Skeletal muscle tissue (tissue), 4 donors: ENCODE data around the gene SNX10. TPM values are rescaled to one million over a fixed set of nuclear protein-coding genes. Genes with fewer than 3 reads are reported as not detected.

ENCODE experiments used
- H3K27ac ChIP-seq: one replicate; pipeline ENCODE4 v1.7.0; 2013; ENCODE audit warnings: mild to moderate bottlenecking, low read depth, low read length, inconsistent platforms
- H3K27me3 ChIP-seq, 3 donors: one replicate each; pipeline ENCODE4 v1.7.0; 2013; ENCODE audit warnings: low read length in 3 of 3; ENCODE audit not compliant: control insufficient read depth in 3 of 3, insufficient read depth in 3 of 3
- H3K36me3 ChIP-seq, 3 donors: one replicate each; pipeline ENCODE4 v1.7.0; 2013; ENCODE audit warnings: low read length in 3 of 3; ENCODE audit not compliant: control insufficient read depth in 3 of 3, insufficient read depth in 3 of 3
- H3K4me1 ChIP-seq, 3 donors: one replicate each; pipeline ENCODE4 v1.7.0; 2013; ENCODE audit warnings: low read length in 3 of 3, mild to moderate bottlenecking in 3 of 3; ENCODE audit not compliant: control insufficient read depth in 3 of 3, insufficient read depth in 3 of 3
- H3K4me3 ChIP-seq, 3 donors: one replicate each; pipeline ENCODE4 v1.7.0; 2013; ENCODE audit warnings: low read length in 3 of 3
- H3K9ac ChIP-seq, 3 donors: one replicate each; pipeline ENCODE4 v1.7.0; 2013; ENCODE audit warnings: low read length in 3 of 3, mild to moderate bottlenecking in 3 of 3, moderate library complexity in 2 of 3, low read depth in 1 of 3
- H3K9me3 ChIP-seq, 3 donors: one replicate each; pipeline ENCODE4 v1.7.0; 2013; ENCODE audit warnings: low read length in 3 of 3; ENCODE audit not compliant: control insufficient read depth in 3 of 3
- total RNA-seq: library from RNA; depleted of rRNA; stranded (reverse); fragments of >200 nt; gene quantifications from one replicate; pipeline ENCODE4 v1.2.3, GENCODE V29; 2014
- donor health status: Osteomylitis.

SNX10 gene
- total RNA-seq, 1 donor from 2014 or later: 2.6 TPM

DNA sequence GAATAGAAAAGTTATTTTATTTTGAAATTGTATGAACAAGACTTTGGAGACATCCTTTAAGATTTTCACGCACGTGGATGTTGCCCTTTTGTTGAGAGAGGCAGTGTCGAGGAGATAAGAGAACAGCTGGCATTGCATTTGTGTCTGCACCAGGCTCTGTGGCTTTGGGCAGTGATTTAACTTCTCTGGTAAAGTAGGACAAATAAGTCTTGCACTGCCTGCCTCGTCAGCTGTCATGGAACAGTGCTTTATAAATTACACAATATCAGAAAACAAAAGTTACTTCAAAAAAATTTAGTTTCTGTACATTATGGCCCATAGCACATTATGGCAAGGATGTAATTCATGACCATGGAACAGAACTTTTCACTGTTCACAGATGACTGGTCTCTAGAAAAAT, 20.1 kb downstream of the SNX10 start:
- Histone ChIP-seq H3K27ac (no peak overlapping the region), H3K4me3 (no peak overlapping the region), H3K9ac (no peak overlapping the region), H3K4me1 (no peaks in the 10 kb centered on the region), H3K9me3 (no peaks in the 10 kb centered on the region), H3K27me3 (no peaks in the 10 kb centered on the region), H3K36me3 (no peaks in the 10 kb centered on the region)

DNA sequence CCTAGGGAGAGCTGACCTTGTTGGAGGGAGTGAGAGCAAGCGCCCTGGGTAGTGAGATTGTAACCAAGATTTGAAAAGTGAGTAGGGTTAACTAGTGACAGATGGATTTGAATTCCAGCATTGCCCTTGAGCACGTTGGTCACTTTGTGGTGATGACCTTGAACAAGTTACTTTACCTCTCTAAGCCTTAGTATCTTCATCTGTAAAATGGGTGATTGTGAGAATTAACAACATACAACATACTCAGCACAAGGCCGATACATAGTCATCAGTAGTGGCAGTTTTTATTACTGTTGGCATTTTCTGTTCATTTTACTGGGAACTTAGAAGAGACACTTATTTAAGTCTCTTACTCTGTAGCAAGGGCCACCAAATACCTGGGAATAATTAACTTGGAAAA, 25.5 kb downstream of the SNX10 start:
- Histone ChIP-seq H3K27ac (no peak overlapping the region), H3K4me1 (no peaks in the 10 kb centered on the region), H3K9ac (no peak overlapping the region), H3K4me3 (no peak overlapping the region), H3K9me3 (no peaks in the 10 kb centered on the region), H3K27me3 (no peaks in the 10 kb centered on the region), H3K36me3 (no peaks in the 10 kb centered on the region)

DNA sequence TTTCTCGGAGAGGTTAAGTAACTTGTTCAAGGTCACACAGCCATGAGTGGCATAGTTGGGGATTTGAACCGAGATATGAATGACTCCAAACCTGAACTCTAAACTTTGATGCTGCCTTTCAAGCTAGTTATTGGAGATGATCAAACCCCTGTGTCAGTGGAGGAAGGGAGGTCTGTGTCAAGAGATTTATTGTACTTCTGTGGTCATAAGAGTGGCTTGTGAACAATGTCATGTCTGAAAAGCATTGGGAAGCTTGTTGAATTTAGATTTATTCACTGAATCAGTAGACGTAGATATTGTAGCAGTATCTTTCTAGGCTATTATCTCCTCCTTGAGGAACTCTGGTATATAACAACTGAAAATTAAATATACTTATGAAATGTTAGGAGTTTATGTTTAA, 27.3 kb downstream of the SNX10 start:
- Histone ChIP-seq H3K27ac (no peak overlapping the region), H3K36me3 (no peaks in the 10 kb centered on the region)

DNA sequence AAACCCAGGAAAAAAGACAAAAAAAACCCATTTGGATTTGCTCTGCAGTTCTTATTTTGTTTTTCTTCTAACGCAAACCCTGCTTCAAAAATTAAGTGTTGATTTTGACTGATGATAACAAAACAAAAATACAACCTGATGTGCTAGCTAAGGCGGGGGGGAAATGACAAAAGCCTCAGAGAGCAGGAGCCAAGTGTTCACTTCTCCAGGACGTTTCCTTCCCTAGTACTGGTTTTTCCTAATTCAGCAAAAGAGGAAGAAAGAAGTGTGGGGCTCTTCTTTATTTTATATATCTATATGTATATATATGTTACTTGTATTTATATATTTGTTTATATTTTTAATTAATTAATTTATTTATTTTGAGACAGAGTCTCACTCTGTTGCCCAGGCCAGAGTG, 28.0 kb downstream of the SNX10 start:
- Histone ChIP-seq H3K36me3 (no peaks in the 10 kb centered on the region), H3K27me3 (no peaks in the 10 kb centered on the region), H3K27ac (no peak overlapping the region), H3K9ac (no peak overlapping the region), H3K9me3 (no peaks in the 10 kb centered on the region), H3K4me1 (no peaks in the 10 kb centered on the region), H3K4me3 (no peak overlapping the region)

More for the DNA sequence above, 27.3 kb downstream of the SNX10 start:
- Histone ChIP-seq H3K27me3 (no peaks in the 10 kb centered on the region), H3K9me3 (no peaks in the 10 kb centered on the region), H3K4me3 (no peak overlapping the region), H3K9ac (no peak overlapping the region), H3K4me1 (no peaks in the 10 kb centered on the region)

DNA sequence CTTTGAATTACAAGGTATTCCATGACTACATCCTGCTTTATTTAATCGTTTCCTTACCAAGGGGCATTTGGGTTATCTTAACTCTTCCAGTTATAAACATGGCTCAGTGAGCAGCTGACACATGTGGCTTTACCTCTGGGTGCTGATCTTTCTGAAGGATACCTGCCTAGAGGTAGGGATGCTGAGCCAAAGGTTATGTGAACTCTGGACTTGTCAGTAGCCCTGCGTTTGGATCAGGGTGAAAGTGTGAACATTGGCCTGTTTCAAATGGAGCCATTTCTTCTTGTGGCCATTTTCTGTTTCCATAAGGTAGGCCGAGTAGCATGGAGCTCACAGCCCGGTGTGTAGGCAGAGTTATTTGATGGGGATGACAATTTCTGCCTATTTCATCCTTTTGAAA, 29.2 kb downstream of the SNX10 start:
- no peak overlapping the region for H3K9ac ChIP-seq
- no peaks in the 10 kb centered on the region for H3K4me1 ChIP-seq
- H3K9me3 ChIP-seq: no peaks in the 10 kb centered on the region
- H3K4me3 ChIP-seq: no peak overlapping the region
- H3K27ac ChIP-seq: no peak overlapping the region
- no peaks in the 10 kb centered on the region for H3K36me3 ChIP-seq
- no peaks in the 10 kb centered on the region for H3K27me3 ChIP-seq

DNA sequence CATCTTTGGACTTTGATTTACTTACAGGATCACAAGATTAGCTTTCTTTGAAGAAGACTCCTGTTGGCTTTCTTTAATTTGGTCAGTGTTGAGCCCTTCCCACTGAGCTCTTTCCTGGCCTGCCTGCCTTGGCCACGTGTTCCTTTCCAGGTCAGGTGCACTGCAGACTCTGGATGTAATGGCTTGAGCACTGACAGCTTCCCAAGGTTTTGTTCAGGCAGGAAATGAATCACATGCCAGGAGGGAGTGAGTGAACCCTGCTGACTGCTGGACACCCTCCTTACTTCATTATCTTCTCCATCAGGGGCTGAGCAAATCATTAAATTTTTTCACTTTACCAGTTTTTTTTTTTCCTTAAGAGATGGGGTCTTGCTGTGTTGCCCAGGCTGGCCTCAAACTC, 29.8 kb downstream of the SNX10 start:
- H3K27me3 ChIP-seq: no peaks in the 10 kb centered on the region
- no peaks in the 10 kb centered on the region for H3K9me3 ChIP-seq
- no peaks in the 10 kb centered on the region for H3K4me1 ChIP-seq
- no peak overlapping the region for H3K9ac ChIP-seq
- no peak overlapping the region for H3K4me3 ChIP-seq
- H3K27ac ChIP-seq: no peak overlapping the region
- no peaks in the 10 kb centered on the region for H3K36me3 ChIP-seq

DNA sequence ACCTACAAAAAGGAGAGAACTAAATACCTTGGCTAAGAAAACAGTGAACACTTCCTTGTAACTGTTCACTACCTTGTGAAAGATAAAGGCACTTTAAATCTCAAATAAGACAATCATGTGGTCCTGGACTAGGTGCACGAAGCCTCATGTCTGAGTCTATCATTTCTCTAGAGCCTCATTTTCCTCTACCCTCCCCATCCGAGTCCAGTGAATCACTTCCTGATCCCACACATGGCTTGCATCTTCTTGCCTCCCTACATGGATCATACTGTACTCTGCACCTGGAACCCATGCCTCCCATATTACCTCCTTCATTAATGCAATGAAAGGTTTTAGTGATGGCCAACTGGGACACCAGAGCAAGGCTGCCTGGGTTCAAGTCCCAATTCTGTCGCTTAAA, 34.5 kb downstream of the SNX10 start:
- no peaks in the 10 kb centered on the region for H3K9me3 ChIP-seq
- H3K4me3 ChIP-seq: no peak overlapping the region
- H3K9ac ChIP-seq: no peak overlapping the region
- no peaks in the 10 kb centered on the region for H3K4me1 ChIP-seq
- H3K36me3 ChIP-seq: no peaks in the 10 kb centered on the region
- no peaks in the 10 kb centered on the region for H3K27me3 ChIP-seq
- no peak overlapping the region for H3K27ac ChIP-seq

DNA sequence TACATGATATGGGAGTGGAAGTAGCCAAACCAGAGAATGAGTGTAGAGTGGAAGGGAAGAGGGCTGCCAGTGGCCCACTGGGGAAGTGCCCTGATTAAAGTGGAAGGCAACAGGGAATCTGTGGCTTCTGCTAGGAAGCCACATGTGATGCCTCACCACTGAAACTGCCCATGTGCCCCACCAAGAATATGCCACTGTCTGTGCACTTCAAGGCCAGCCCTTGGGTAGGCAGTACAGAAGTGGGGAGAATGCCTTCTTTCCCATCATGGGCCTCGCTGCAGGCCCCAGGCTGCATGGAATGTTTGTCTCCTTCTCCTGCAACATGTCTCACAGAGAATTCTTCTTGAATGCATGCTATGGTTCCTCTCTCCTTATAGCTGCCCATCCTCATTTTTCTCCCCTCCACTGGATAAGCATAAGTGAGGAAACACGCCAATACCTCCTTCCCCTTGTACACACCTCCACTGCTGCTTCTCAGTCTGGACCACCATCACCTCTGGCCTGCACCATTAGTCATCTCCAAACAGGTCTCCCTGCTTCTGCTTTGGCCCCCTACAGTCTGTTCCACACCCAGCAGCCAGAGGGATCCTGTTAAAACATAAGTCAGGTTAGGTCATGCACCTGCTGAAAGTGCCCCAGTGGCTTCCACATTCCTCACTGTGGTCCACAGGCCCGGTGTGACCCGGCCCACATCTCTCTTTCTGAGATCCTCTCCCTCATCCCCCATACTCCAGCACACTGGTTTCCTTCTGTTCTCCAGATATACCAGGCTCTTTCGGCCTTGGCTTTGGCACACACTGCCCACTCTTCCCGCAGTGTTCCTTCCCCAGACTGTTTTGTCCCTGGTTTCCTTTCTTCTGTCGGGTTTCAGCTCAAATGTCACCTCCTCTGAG, 37.1 kb downstream of the SNX10 start:
- Histone ChIP-seq H3K9me3 (no peaks in the 10 kb centered on the region), H3K27ac (no peak overlapping the region), H3K27me3 (no peaks in the 10 kb centered on the region), H3K4me3 (no peak overlapping the region), H3K36me3 (no peaks in the 10 kb centered on the region), H3K4me1 (no peaks in the 10 kb centered on the region), H3K9ac (no peak overlapping the region)

DNA sequence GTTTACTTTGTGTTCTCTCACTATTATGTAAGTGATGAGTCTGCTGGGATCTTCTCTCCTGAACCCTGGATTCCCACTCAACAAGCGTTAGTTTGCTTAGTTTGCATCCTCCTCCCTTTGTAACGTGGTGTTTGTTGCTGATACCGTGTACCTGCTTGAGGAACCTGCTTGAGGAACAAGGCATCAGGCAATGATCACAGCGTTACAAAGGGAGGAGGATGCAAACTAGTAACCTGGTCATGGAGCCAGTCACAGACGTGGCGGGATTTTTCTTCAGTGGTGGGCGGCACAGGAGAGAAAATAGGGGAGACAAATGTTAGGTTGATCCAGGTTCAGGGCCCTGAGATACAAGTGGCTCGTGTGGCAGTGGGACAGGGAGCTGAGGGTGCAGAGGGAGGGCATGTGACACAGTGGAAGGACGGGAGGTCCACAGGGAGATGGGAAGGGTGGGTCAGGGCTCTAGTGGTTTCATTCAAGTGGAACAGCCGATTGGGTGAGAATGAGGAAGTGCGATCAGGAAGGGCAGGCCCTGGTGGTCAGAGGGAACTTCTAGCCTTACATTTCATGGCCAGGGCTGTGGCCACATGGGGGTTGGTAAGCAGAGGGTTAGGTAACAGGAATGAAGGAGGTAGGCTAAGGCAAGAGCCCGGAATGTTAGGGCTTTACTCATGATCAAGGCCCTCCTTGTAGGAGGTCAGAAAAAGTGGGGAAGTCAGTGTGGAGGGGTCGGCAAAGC, 38.0 kb downstream of the SNX10 start:
- no peak overlapping the region for H3K9ac ChIP-seq
- H3K36me3 ChIP-seq: no peaks in the 10 kb centered on the region
- no peaks in the 10 kb centered on the region for H3K27me3 ChIP-seq
- H3K4me1 ChIP-seq: no peaks in the 10 kb centered on the region
- H3K4me3 ChIP-seq: no peak overlapping the region
- H3K9me3 ChIP-seq: no peaks in the 10 kb centered on the region
- no peak overlapping the region for H3K27ac ChIP-seq

DNA sequence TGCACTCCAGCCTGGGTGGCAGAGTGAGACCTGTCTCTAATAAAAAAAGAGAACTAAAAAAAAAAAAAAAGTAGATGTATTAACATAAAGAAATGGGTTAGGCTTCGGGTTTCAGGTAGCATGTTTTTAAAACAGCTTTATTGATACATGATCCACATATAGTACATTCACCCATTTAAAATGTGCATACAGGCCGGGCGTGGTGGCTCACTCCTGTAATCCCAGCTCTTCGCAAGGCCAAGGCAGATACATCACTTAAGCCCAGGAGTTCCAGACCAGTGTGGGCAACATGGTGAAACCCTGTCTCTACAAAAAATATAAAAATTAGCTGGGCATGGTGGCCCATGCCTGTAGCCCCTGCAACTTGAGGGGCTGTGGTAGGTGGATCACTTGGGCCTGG, 39.5 kb downstream of the SNX10 start:
- H3K9ac ChIP-seq: no peak overlapping the region
- no peaks in the 10 kb centered on the region for H3K9me3 ChIP-seq
- H3K27ac ChIP-seq: no peak overlapping the region
- H3K27me3 ChIP-seq: no peaks in the 10 kb centered on the region
- no peaks in the 10 kb centered on the region for H3K4me1 ChIP-seq
- H3K4me3 ChIP-seq: no peak overlapping the region
- H3K36me3 ChIP-seq: no peaks in the 10 kb centered on the region
